Bronchial epithelial cell (primary cell): ENCODE data around the gene CHID1. TPM values are rescaled to one million over a fixed set of nuclear protein-coding genes. Genes with fewer than 3 reads are reported as not detected.
A peak's percentile ranks its signal among the peaks of the same experiment; 100 is the strongest.

Source experiments
- DNase-seq: peaks from one replicate; pipeline ENCODE4 v3.0.0-alpha.2; 2010; ENCODE audit warnings: low read depth
- FAIRE-seq: peaks from 2 replicates; lab custom pipeline; 2011; peaks lifted over from hg19 to GRCh38; lab: Jason Lieb, UNC
- H3K27me3 ChIP-seq: 2 replicates; pipeline ENCODE4 v1.5.1; 2011; ENCODE audit warnings: low read length; ENCODE audit not compliant: control insufficient read depth, insufficient read depth
- H3K36me3 ChIP-seq: 2 replicates; pipeline ENCODE4 v1.5.1; 2011; ENCODE audit warnings: low read length; ENCODE audit not compliant: control insufficient read depth, insufficient read depth
- H3K4me3 ChIP-seq: 2 replicates; pipeline ENCODE4 v1.5.1; 2011; ENCODE audit warnings: mild to moderate bottlenecking, low read depth, low read length, control low read depth
- CTCF ChIP-seq: IDR thresholded peaks from 2 replicates; pipeline ENCODE4 v1.5.1; 2011; ENCODE audit warnings: mild to moderate bottlenecking, moderate library complexity, low read length, control low read depth, inconsistent platforms; ENCODE audit not compliant: insufficient read depth, severe bottlenecking
- total RNA-seq: library from RNA; depleted of rRNA; stranded (reverse); fragments of >200 nt; gene quantifications from 2 replicates; pipeline ENCODE4 v1.2.1, GENCODE V29; 2014

The CHID1 gene
- total RNA-seq, 1 donor from 2014 or later, result 42.6 TPM

DNA sequence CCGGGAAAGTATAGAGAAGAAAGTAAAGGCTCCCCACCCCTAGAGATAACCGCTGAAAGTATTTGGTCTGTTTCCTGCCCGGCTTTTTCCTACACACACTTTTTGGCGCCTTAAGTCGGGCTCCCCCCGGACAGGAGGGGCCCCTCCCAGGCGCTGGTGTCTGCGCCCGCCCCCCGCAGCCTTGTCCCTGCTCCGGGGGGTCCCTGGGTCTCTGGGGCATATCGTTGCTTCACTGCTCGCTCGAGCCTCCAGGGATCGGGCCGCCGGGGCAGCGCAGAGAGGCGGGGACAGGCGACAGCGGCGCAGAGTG is 83.8 kb downstream of the CHID1 start:
- Histone ChIP-seq H3K4me3 (peak overlapping the region; percentile 29), H3K27me3 (peaks cover 2% of the 10 kb centered on the region), H3K36me3 (peaks cover 16% of the 10 kb centered on the region)
- TF ChIP-seq CTCF, result no peak
- no peak for FAIRE-seq
- no peak for DNase-seq

DNA sequence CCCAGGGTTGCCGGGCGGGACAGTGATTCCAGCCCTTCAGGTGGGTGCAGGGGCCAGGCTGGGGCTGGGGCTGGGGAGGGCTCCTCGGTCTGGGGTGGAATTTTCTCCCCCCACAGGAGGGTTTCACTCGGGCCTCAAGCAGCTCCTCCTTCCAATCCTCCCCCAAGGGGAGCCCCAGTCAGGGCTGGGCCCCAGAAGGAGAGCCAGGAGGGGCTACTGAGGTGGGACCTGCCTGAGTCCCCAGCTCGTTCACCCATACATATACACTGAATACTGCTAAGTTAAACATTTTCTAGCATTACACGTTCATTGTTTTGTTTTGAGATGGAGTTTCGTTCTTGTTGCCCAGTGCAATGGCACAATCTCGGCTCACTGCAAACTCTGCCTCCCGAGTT is 84.4 kb downstream of the CHID1 start:
- FAIRE-seq, result no peak
- TF ChIP-seq CTCF, result no peak
- DNase-seq, result no peak
- peaks cover 18% of the 10 kb centered on the region for H3K36me3 ChIP-seq
- peaks cover 2% of the 10 kb centered on the region for H3K27me3 ChIP-seq
- no peak overlapping the region for H3K4me3 ChIP-seq

DNA sequence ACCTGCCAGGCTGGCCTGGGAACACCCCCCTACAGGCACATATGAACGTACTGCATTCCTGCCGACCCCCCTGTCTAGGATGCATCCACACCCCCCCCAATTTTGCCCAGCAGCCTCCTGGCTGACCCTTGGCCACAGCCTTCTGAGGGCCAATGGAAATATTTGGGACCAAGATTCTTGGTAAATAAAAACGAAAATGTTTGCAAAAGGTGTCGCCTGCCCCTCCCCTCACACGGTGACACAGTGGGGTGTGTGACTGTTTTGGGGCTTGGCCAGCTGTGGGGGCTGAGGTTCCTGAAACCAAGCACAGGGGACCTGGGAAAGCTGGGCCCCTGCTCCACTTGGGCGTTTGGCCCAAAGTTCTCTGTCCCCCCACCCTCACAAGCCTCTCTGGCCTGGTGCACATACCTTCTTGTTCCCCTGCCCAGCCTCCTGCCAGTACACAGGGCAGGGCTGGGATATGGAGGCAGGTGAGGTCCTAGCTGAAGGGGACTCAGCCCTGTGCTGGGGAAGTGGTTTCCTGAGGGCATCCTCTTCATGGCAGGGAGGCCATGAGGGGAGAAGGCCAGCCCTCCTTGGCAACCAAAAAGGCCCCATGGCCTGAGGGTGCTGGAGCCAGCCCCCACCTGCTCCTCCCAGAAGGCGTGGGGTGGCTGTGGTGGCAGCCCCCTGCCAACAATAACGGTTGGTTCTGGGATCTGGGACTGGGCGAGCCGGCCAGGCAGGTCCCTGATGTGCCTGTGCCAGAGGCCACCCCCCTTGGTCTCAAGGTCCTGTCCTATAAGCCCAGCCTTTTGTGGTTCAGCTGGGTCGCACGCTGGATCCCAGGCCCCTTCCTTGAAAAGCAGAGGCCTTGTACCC is 85.0 kb downstream of the CHID1 start:
- Histone ChIP-seq H3K27me3 (peaks cover 2% of the 10 kb centered on the region), H3K36me3 (peaks cover 18% of the 10 kb centered on the region), H3K4me3 (no peak overlapping the region)
- DNase-seq (no peak), FAIRE-seq (no peak)
- TF ChIP-seq CTCF, result no peak

GRCh38 chr11:824942-825341 is 85.7 kb downstream of the CHID1 start:
- DNase-seq, result no peak
- H3K27me3 ChIP-seq, result peaks cover 2% of the 10 kb centered on the region
- peaks cover 18% of the 10 kb centered on the region for H3K36me3 ChIP-seq
- FAIRE-seq, result no peak
- no peak for TF ChIP-seq CTCF
- H3K4me3 ChIP-seq, result no peak overlapping the region

GRCh38 chr11:824292-824880 is 86.2 kb downstream of the CHID1 start:
- DNase-seq (no peak), FAIRE-seq (no peak)
- Histone ChIP-seq H3K4me3 (no peak overlapping the region), H3K36me3 (peaks cover 18% of the 10 kb centered on the region), H3K27me3 (no peaks in the 10 kb centered on the region)
- TF ChIP-seq CTCF, result no peak
